HepG2 (cell line): ENCODE data around the gene YIPF3. TPM values are rescaled to one million over a fixed set of nuclear protein-coding genes. Genes with fewer than 3 reads are reported as not detected.

Experiments used
- DZIP1 ChIP-seq: sonication (generic); formaldehyde crosslinking; IDR thresholded peaks from 2 replicates; pipeline ENCODE4 v1.5.0; 2020; ENCODE audit warnings: mild to moderate bottlenecking, missing genetic modification reagents
- FIP1L1 ChIP-seq: fragments of 200-400 bp; formaldehyde crosslinking; IDR thresholded peaks from 2 replicates; pipeline ENCODE4 v1.6.1; 2018; ENCODE audit warnings: low read depth, mild to moderate bottlenecking, low read length, moderate library complexity, borderline replicate concordance; ENCODE audit not compliant: insufficient read depth
- FOSL2 ChIP-seq: sonication (generic); formaldehyde crosslinking; IDR thresholded peaks from 2 replicates; pipeline ENCODE4 v1.4.0; 2020; ENCODE audit warnings: missing genetic modification reagents
- HDAC6 ChIP-seq: fragments of 200-600 bp; sonication (generic); IDR thresholded peaks from 2 replicates; pipeline ENCODE4 v1.7.0; 2017; ENCODE audit warnings: mild to moderate bottlenecking, antibody characterized with exemption, low read length, low read depth
- POGZ ChIP-seq: sonication (generic); formaldehyde crosslinking; IDR thresholded peaks from 2 replicates; pipeline ENCODE4 v1.4.0; 2020; ENCODE audit warnings: mild to moderate bottlenecking, missing genetic modification reagents
- POLR2G ChIP-seq: fragments of 200-400 bp; formaldehyde crosslinking; IDR thresholded peaks from 2 replicates; pipeline ENCODE4 v1.6.1; 2018; ENCODE audit warnings: mild to moderate bottlenecking, low read depth, low read length, moderate library complexity
- SRY ChIP-seq: sonication (generic); formaldehyde crosslinking; IDR thresholded peaks from 2 replicates; pipeline ENCODE4 v1.8.0; 2022; ENCODE audit warnings: mild to moderate bottlenecking, missing genetic modification reagents
- THYN1 ChIP-seq: sonication (generic); formaldehyde crosslinking; IDR thresholded peaks from 2 replicates; pipeline ENCODE4 v1.8.1; 2023; ENCODE audit warnings: low read depth, mild to moderate bottlenecking, moderate library complexity, missing genetic modification reagents, borderline replicate concordance
- ZBTB42 ChIP-seq: sonication (generic); formaldehyde crosslinking; IDR thresholded peaks from 2 replicates; pipeline ENCODE4 v1.5.0; 2020; ENCODE audit warnings: mild to moderate bottlenecking, missing genetic modification reagents
- ZHX2 ChIP-seq, 2 experiments: sonication (generic) in 1 of 2; formaldehyde crosslinking in 1 of 2; IDR thresholded peaks; 2 replicates each; pipeline versions ENCODE4 v1.6.1 to v1.9.0; 2014 to 2022; ENCODE audit warnings: antibody characterized with exemption in 1 of 2, borderline replicate concordance in 1 of 2, inconsistent platforms in 1 of 2, low read depth in 1 of 2, missing genetic modification reagents in 1 of 2
- ZNF224 ChIP-seq: sonication (generic); formaldehyde crosslinking; IDR thresholded peaks from 2 replicates; pipeline ENCODE4 v1.5.0; 2020; ENCODE audit warnings: mild to moderate bottlenecking, missing genetic modification reagents
- ZNF616 ChIP-seq: sonication (generic); formaldehyde crosslinking; IDR thresholded peaks from 2 replicates; pipeline ENCODE4 v1.5.0; 2020; ENCODE audit warnings: low read depth, mild to moderate bottlenecking, missing genetic modification reagents
- ZNF660 ChIP-seq: sonication (generic); formaldehyde crosslinking; IDR thresholded peaks from 2 replicates; pipeline ENCODE4 v1.5.1; 2020; ENCODE audit warnings: mild to moderate bottlenecking, low read depth, missing genetic modification reagents, borderline replicate concordance
- ZNF678 ChIP-seq: sonication (generic); formaldehyde crosslinking; IDR thresholded peaks from 2 replicates; pipeline ENCODE4 v1.4.0; 2020; ENCODE audit warnings: mild to moderate bottlenecking, missing genetic modification reagents
- ZNF691 ChIP-seq: sonication (generic); formaldehyde crosslinking; IDR thresholded peaks from 2 replicates; pipeline ENCODE4 v1.4.0; 2020; ENCODE audit warnings: missing genetic modification reagents, low read depth, mild to moderate bottlenecking, borderline replicate concordance
- ZNF709 ChIP-seq: sonication (generic); formaldehyde crosslinking; IDR thresholded peaks from 2 replicates; pipeline ENCODE4 v1.5.0; 2020; ENCODE audit warnings: mild to moderate bottlenecking, missing genetic modification reagents
- polyA plus RNA-seq, 8 experiments: library from polyadenylated mRNA; depleted of rRNA in 3 of 8; stranded (reverse) in 7 of 8; unstranded in 1 of 8; fragments of >200 nt; fragmentation: Illumina TruSeq in 4 of 8; extraction: Trizol in 4 of 8; gene quantifications; 2 replicates each; pipeline versions ENCODE4 v1.2.1 to v1.2.3, GENCODE V29; 2011 to 2016; ENCODE audit warnings: low read depth in 4 of 8, missing spikeins in 1 of 8, mixed read lengths in 1 of 8; ENCODE audit not compliant: insufficient read depth in 1 of 8
- total RNA-seq, 5 experiments: library from RNA; depleted of rRNA; stranded (reverse); fragments of >200 nt; fragmentation: Illumina TruSeq; extraction: Trizol; gene quantifications; 2 replicates each; pipeline ENCODE4 v1.2.3, GENCODE V29; 2016; ENCODE audit warnings: low read depth in 1 of 5

Gene YIPF3
- total and polyA plus RNA-seq, 2 of the 13 experiments (the other 11 are each of a cell fraction or from before 2014, with no cell fraction given), result 107 to 206 TPM

- peak; percentile 72; the same call in 1 of the 2 replicates for TF ChIP-seq ZHX2 (IDR thresholded peaks at IDR 0.05; ENCODE audit: low read depth)
- no peak for TF ChIP-seq ZHX2 (CRISPR knock-in tag; IDR thresholded peaks at IDR 0.05; ENCODE audit: borderline replicate concordance)
- TF ChIP-seq ZBTB42, result no peak
- 0 out of 2 replicates have a peak, but pooled peaks have one; percentile 74 for TF ChIP-seq ZNF224 (CRISPR knock-in tag)
- no peak; the same call in 1 of the 2 replicates for TF ChIP-seq ZNF678
- TF ChIP-seq POGZ (CRISPR knock-in tag), result no peak
- TF ChIP-seq ZNF616 (CRISPR knock-in tag), result no peak
- 0 out of 2 replicates have a peak, but pooled peaks have one; percentile 34 for TF ChIP-seq DZIP1
- TF ChIP-seq HDAC6, result no peak
- 0 out of 2 replicates have a peak, but pooled peaks have one; percentile 16 for TF ChIP-seq ZNF709
- TF ChIP-seq FOSL2 (CRISPR knock-in tag), result no peak
- TF ChIP-seq POLR2G, result peak; percentile 9; the same call in 1 of the 2 replicates
- TF ChIP-seq ZNF691 (CRISPR knock-in tag), result 0 out of 2 replicates have a peak, but pooled peaks have one; percentile 41
- TF ChIP-seq ZNF660 (CRISPR knock-in tag), result no peak
- 0 out of 2 replicates have a peak, but pooled peaks have one; percentile 2 for TF ChIP-seq SRY (CRISPR knock-in tag)
- TF ChIP-seq FIP1L1, result no peak
- no peak for TF ChIP-seq THYN1 (CRISPR knock-in tag)
Observed at GRCh38 chr6:43510827-43511163, 5.9 kb downstream of the YIPF3 start (continued).
